IPS-11a (cell line): ENCODE data around the gene GZMM.

Source experiments
- H3K4me3 ChIP-seq: one replicate; pipeline ENCODE4 v1.5.1; 2013; ENCODE audit warnings: low read depth, low read length, control low read depth

GZMM gene

DNA sequence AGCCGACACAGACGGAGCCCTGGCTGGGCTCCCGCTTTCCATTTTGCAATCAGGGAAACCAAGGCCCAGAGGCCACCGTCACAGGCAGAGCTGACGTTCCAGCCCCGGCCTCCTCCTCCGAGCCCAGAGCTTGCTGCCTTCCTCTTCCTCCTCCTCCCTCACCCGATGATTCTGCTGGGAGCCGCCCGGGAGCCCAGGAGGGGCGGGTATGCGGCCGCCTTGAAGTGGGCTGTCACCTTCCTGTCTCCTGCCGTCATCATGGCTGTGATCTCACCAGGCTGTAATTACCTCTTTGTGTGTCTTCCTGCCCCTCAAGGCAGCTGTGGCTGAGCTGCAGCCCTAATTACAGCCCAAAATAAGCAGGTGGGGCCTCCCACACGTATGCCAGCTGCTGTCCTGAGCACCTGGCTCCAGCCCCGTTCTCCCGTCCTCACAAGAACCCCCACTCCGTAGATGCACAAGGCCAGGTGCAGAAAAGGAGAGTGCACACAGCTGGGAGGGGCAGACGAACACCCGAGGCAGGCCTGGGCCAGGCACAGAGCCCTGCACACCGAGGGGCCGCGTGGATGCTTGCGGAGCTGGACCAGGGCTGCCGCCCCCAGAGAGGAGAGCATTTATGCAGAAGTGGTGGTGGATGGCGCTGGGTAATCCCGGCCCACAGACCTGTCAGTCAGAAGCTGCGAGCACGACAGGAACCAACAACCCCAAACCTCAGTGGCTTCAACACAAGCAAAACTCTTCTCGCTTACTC lies 32.6 kb upstream of the GZMM start:
- no peak overlapping the region for H3K4me3 ChIP-seq

DNA sequence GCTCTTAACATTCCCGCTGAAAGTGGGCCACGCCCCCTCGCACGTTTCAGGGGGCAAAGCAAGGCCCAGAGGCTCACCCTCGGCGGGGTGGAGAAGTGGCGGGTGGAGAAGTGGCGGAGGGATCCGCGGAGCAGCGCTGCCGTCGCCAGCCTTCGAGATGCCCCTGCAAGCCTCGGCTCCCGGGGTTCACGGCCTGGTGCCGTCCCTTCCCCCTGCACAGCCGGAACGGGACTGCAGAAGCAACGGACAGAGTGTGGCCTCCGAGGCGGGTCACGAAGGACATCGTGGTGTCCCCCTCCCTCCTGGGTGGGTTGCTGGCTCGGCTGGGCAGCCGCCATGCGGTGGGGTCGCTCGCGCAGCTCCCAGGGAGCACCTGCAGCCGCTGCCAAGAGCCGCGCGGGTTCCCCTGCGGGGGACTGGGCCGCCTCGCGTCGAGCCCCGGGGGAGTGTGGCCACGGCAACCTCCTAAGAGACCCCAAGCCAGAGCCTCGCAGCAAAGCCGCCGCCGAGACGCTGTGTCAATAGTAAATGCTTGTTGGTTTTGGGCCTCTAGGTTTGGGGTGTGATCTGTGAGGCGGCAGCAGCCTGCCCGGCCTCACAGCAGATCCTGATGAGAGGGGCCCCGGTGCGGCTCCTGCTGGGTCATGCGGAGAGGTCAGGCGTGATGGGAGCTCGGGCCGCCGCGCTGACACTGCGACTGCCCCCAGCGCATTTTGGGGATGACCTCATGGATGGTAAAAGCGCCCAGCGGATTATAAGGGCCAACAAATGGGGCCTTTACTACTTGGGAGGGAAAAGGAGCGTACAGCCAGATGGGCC lies 31.1 kb upstream of the GZMM start:
- H3K4me3 ChIP-seq, result no peak overlapping the region

DNA sequence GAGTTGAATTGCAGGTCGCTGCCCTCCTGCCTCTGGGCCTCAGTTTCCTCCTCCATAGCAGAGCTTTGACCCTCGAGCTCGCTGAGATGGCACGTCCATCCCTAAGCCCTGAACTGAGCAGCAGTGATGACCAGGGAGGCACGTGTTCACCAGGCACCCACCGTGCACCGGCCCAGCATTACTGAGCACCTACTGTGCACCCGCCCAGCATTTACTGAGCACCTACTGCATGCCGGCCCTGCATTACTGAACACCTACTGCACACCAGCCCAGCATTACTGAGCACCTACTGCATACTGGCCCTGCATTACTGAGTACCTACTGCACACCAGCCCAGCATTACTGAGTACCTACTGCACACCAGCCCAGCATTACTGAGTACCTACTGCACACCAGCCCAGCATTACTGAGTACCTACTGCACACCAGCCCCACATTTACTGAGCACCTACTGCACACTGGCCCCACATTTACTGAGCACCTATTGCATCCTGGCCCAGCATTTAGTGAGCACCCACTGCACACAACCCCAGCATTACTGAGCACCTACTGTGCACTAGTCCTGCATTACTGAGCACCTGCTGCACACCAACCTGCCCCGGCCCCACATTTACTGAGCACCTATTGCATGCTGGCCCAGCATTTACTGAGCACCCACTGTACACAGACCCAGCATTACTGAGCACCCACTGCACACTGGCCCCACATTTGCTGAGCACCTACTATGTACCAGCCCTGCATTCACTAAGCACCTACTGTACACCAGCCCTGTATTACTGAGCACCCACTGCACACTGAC lies 30.3 kb upstream of the GZMM start:
- no peak overlapping the region for H3K4me3 ChIP-seq

DNA sequence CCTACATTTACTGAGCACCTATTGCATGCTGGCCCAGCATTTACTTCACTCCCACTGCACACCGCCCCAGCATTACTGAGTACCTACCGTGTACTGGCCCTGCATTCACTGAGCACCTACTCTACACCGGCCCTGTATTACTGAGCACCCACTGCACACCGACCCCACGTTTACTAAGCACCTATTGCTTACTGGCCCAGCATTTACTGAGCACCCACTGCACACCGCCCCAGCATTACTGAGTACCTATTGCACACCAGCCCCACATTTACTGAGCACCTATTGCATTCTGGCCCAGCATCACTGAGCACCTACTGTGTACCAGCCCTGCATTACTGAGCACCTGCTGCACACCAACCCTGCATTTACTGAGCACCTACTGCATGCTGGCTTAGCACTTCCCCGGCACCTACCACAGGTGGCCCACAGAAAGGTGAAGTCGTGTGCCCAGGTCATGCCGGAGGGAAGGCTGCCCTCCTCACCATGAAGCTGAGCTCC lies 29.6 kb upstream of the GZMM start:
- H3K4me3 ChIP-seq, result no peak overlapping the region

DNA sequence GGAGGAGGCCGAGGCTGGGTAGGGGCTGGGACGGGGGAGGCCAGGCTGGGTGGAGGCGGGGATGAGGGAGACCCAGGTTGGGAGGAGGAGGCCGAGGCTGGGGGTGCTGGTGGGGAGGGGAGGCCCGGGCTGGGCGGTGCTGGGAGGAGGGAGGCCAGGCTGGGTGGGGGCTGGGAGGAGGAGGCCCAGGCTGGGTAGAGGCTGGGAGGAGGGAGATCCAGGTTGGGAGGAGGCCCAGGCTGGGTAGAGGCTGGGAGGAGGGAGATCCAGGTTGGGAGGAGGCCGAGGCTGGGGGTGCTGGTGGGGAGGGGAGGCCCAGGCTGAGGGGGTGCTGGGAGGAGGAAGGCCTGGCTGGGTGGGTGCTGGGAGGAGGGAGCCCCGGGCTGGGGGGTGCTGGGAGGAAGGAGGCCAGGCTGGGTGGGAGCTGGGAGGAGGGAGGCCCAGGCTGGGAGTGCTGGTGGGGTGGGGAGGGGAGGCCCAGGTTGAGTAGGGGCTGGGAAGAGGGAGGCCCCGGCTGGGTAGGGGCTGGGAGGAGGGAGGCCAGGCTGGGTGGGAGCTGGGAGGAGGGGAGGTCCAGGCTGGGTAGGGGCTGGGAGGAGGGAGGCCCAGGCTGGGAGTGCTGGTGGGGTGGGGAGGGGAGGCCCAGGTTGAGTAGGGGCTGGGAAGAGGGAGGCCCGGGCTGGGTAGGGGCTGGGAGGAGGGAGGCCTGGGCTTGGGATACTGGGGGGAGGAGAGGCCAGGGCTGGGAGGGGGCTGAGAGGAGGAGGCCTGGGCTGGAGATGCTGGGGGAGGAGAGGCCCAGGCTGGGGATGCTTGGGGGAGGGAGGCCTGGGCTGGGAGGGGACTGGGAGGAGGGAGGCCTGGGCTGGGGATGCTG lies 25.9 kb upstream of the GZMM start:
- H3K4me3 ChIP-seq, result no peak overlapping the region

DNA sequence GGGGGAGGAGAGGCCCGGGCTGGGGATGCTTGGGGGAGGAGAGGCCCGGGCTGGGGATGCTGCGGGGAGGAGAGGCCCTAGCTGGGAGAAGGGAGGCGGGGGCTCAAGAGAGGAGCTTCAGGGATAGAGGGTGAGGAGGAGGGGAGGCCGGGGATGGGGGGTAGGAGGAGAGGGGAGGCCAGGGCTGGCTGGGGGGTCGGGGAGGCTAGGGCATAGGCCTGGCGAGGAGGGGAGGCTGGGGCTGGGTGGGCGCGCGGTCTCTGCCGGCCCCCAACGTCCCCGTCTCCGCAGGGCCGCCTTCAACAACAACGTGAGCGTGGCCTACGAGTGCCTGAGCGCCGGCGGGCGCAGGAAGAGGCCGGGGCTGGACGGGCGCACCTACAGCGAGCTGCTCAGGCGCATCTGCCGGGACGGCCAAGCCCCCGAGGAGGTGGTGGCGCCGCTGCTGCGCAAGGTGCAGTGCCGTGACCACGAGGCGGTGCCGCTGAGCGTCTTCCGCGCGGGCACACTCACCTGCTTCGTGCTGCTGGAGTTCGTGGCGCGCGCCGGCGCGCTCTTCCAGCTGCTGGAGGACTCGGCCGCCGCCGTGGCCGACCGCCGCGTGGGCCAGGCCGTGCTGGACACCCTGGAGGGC lies 25.1 kb upstream of the GZMM start:
- no peak overlapping the region for H3K4me3 ChIP-seq

DNA sequence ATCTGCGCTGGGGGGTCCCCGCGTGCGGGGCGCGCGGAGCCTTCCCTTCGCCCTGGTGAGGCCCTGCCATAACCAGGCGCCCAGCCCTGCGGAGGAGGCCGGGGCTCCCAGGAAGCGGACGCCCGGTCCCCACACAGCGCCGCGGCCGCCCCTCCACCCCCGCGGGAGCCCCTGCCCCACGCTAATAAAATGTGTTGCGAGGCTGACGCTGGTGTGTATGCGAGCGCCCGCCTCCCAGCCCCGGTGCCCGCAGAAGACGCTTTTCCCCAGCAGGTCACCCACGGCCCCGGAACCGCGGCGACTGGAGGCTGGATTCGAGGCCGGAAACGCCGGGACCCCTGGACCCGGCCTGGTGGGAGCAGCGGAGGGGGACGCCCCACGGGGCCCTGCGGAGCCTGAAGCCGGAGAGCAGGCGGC lies 24.4 kb upstream of the GZMM start:
- H3K4me3 ChIP-seq, result no peak overlapping the region

DNA sequence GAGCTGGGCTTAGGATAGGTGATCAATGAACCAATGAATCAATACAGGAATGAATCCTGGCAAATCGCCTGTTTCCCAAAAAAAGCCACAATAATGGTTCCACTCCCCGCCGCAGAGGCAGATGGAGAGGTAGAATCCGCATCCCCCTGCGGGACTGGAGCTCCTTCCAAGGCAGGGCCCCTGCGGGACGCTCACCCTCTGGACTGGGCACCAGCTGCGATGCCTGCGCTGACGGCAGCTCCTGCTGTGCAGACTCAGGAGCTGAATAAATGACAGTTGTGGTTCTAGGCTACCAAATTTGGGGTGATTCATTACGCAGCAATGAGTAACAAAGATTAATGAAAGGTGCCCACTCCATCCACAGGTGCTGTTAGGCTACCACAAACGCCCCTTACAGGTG lies 21.1 kb upstream of the GZMM start:
- H3K4me3 ChIP-seq, result no peak overlapping the region

DNA sequence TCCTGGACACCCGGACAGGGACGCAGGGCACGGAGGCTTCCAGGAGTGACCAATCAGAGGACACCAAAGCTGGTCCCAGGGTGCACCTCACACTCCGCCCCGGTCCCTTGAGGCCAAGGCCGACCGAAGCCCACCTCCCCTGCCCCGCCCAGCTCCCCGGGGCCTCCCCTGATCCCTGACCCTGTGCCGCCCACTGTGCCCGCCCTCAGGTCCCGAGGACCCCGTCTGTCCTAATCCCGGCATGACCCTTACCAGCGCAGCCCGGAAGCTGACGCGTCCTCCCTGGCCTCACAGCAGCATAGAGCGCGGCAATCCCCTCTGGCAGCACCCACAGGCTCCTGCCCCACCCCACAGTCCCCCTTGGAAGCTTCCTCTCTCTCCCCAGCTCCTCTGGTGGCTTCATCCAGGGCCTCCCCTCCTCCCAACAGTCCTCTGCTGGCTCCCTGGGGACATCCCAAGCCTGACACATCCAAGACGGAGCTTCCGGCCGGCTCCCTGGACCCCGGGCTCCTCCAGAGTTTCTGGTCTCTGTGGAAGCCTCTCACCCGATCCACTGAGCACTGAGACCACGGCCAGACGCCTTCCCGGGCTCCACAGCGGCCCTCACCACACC lies 19.7 kb upstream of the GZMM start:
- H3K4me3 ChIP-seq, result no peak overlapping the region

DNA sequence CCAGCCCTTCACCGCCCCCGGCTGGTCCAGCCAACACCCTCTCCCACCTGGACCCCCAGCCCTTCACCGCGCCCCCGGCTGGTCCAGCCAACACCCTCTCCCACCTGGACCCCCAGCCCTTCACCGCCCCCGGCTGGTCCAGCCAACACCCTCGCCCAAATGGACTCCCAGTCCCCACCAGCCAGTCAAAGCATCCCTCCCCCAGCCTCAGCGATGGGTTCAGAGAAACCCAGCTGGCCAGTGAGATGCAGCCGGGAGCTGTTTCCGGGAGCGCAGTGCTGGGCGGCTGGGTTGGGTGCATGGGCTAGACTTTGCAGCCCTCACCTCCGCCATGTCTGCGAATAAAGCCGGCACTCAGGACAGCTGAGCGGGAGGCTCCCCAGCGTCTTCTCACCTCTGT lies 18.8 kb upstream of the GZMM start:
- H3K4me3 ChIP-seq, result no peak overlapping the region

DNA sequence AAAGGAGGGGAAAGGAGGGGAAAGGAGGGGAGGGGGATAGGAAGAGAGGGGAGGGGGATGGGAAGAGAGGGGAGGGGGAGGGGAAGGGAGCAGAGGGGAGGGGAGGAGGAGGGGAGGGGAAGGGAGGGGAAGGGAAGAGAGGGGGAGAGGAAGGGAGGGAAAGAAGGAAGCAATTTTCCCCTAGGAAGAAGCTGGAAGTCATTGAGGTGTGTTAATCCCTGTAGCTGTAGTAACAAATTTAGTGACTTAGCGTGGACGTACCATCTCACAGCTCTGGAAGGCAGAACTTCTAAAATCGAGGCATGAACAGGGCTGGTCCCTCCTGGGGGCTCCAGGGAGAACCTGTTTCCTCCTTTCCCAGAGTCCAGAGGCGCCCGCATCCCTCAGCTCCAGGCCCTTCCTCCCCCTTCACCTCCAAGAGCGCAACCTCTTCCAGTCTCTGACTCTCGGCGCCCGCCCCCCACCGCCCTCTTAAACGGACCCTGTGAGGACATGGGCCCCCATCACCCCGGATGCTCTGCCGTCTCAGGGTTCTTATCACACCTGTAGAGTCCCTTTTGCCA lies 17.9 kb upstream of the GZMM start:
- H3K4me3 ChIP-seq, result no peak overlapping the region

DNA sequence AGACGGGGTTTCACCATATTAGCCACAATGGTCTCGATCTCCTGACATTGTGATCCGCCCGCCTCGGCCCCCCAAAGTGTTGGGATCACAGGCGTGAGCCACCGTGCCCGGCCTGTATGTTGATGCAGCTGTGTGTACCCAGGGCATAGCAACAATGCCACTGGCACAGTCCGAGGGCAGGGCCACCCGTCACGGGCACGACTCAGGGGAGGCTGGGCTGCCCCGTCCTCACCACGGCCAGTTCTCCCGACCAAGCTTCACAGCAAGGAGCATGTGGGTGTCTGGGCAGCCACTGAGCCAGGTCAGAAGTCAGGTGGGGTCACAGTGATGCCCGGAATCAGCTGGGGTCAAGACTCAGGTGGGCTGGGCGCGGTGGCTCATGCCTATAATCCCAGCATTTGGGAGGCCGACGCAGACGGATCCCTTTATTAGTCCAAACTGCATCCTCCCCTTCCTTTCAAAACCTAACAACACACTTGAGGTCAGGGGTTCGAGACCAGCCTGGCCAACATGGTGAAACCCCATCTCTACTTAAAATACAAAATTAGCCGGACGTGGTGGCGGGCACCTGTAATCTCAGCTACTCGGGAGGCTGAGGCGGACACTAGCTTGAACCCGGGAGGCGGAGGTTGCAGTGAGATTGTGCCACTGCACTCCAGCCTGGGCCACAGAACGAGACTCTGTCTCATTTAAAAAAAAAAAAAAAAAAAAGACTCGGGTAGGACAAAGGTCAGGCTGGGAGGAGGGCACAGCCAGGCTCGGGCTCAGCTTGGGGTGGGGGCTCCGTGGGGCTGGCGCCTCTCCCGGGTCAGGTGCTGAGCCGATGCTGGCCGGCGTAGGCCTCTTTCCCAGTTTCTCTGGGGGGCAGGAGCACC lies 13.5 kb upstream of the GZMM start:
- H3K4me3 ChIP-seq, result peak overlapping the region; percentile 72

DNA sequence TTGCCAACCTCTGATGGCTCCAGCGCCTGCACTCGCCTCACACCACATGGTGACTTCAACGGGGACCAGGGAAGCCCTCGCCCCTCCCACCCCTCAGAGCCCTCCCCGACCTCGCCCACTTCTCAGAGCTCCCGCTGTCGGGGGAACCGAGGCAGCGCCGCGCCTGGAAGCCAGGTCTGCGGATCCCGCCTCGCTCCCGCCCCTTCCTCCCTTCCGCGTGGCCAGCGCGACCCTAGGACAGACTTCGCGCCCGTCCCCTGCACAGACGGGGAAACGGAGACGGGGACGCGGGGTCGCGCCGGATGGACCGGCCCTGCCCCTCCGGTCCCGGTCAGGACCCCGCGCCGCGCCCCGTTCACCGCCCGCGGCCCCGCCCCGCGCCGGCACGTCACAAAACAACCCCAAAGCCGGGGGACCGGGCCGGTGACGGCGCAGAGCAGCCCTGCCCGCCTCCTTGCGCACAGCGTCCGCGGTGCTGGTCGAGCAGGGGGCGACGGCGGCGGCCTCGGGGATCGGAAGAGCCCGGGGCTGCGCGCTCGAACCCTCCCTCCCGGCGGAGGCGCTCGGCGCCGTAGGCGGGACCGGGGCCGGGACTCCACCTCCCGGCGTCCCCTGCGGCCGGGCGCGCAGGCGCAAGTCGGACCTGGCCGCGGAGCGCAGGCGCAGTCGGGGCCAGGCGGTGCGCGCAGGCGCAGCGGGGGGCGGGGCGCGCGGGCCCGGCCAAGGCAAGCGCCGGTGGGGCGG lies 12.7 kb upstream of the GZMM start:
- peak overlapping the region; percentile 72 for H3K4me3 ChIP-seq

DNA sequence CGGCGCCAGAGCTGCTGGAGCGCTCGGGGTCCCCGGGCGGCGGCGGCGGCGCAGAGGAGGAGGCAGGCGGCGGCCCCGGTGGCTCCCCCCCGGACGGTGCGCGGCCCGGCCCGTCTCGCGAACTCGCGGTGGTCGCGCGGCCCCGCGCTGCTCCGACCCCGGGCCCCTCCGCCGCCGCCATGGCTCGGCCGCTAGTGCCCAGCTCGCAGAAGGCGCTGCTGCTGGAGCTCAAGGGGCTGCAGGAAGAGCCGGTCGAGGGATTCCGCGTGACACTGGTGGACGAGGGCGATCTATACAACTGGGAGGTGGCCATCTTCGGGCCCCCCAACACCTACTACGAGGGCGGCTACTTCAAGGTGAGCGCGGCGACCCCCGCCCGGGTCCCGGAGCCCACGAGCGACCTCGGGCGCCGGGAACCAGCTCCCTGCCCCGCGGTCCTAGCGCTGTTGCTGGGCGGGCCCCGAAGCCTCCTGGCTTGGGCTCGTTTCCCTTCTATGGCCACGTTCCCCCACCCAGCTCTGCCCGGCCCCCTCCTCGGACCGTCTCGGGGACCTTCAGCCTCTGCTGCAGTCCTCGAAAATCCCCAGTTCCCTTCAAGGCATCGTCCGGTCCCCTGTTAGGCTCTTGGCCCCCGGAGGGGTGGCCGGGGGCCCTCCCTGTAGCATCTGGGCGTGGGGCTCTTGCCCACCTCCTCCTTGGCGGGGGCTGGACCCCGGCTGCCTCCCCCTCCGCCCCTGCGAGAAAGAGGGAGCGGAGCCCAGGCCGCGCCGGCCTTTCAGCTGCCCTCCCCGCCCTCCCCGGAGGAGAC lies 11.9 kb upstream of the GZMM start, which contains the start of gene CDC34:
TSS of gene CDC34 (plus strand) at position 8 of the 808 bp plus-strand sequence. CDS start at position 180, 172 bp downstream.
- H3K4me3 ChIP-seq, result peak within 1 kb of the TSS; percentile 83

DNA sequence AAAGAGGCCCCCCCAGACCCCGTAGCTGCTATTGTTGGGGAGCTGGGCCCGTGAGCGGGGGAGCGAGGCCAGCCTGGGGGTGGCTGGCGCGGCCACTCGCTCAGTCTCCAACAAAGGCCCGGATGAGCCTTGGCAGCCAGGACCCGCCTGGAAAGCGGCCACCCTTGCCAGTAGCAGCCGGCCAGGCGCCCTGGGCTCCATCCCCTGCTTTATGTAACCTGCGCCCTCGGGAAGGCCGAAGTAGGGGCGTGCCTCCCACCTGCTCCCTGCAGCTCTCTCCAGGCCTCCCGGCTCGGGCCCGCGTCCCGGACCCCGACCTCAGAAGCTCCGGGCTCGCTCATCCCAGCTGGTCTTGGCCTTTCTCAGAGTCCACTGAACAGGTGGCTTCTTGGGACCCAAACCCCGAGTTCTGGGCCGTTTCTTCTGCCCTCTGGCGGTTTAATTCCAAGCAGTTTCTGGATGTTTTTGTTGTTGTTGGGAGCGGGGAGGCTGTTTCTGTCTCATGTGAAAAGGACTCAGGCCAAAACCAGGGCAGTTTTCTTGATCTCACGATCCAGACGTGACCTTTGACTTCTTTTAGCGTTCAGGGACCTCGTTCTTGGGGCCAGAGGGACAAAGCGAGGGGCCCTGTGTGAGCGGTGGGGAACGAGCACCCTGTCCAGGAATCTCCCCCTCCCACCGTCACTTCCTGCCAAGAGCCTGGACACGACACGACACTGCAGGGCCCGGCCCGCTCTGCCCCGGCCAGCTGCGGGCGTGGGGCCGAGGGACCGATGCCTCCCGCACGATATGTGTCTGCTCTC lies 11.1 kb upstream of the GZMM start:
- peak overlapping the region; percentile 83 for H3K4me3 ChIP-seq
